Thoracic aorta (tissue), 2 donors: ENCODE measurements around the gene TAAR9. TPM values are rescaled to one million over a fixed set of nuclear protein-coding genes. Genes with fewer than 3 reads are reported as not detected.

Experiments
- ATAC-seq: fragments of 150-250 bp; one replicate; pipeline ENCODE4 v1.8.0; 2017; ENCODE audit warnings: low read depth; ENCODE audit not compliant: insufficient number of reproducible peaks, low FRiP score
- DNase-seq: peaks from one replicate; pipeline ENCODE4 v3.0.0-alpha.2; 2020; ENCODE audit warnings: low spot score
- H3K27ac ChIP-seq, 2 donors: fragments of 200-600 bp; sonication (generic); 1 replicate in 1 of 2; 2 replicates in 1 of 2; pipeline ENCODE4 v1.5.1; 2016; ENCODE audit warnings: mild to moderate bottlenecking in 2 of 2, moderate library complexity in 2 of 2
- H3K27me3 ChIP-seq: fragments of 200-600 bp; sonication (generic); replicated peaks from 2 replicates; pipeline ENCODE4 v1.6.0; 2016; ENCODE audit warnings: mild to moderate bottlenecking; ENCODE audit not compliant: insufficient read depth
- H3K36me3 ChIP-seq: fragments of 200-600 bp; sonication (generic); one replicate; pipeline ENCODE4 v1.5.1; 2016
- H3K4me1 ChIP-seq, 2 donors: fragments of 200-600 bp; sonication (generic); 1 replicate in 1 of 2; 2 replicates in 1 of 2; pipeline versions ENCODE4 v1.5.1 to v1.6.0; 2016; ENCODE audit warnings: low read depth in 2 of 2, mild to moderate bottlenecking in 1 of 2; ENCODE audit not compliant: control insufficient read depth in 1 of 2
- H3K4me3 ChIP-seq: fragments of 200-600 bp; sonication (generic); 2 replicates; pipeline ENCODE4 v1.5.1; 2016; ENCODE audit warnings: mild to moderate bottlenecking
- H3K9me3 ChIP-seq: fragments of 200-600 bp; sonication (generic); 2 replicates; pipeline ENCODE4 v1.5.1; 2016
- CTCF ChIP-seq: fragments of 200-600 bp; sonication (generic); IDR thresholded peaks from one replicate; pipeline ENCODE4 v1.5.1; 2019; ENCODE audit warnings: antibody characterized with exemption
- total RNA-seq, 2 donors: library from RNA; depleted of rRNA; stranded (reverse); fragments of >200 nt; gene quantifications; one replicate each; pipeline versions ENCODE4 v1.1.0 to v1.2.3, GENCODE V29; 2016

TAAR9 gene
- total RNA-seq, 2 donors from 2014 or later, result not detected

GRCh38 chr6:132491881-132492280 lies 46.2 kb upstream of the TAAR9 start:
- DNase-seq, result no peak
- H3K9me3 ChIP-seq, result no peaks in the 10 kb centered on the region
- H3K27me3 ChIP-seq, result no peaks in the 10 kb centered on the region
- H3K4me1 ChIP-seq, result peaks cover 46 to 58% of the 10 kb centered on the region in 2 donors
- H3K4me3 ChIP-seq, result no peak overlapping the region
- TF ChIP-seq CTCF, result no peak
- H3K36me3 ChIP-seq, result no peaks in the 10 kb centered on the region
- peak overlapping the region; percentile 45 to 64 for H3K27ac ChIP-seq
- ATAC-seq, result peak; percentile 26

- Histone ChIP-seq H3K36me3 (no peaks in the 10 kb centered on the region), H3K27me3 (no peaks in the 10 kb centered on the region), H3K4me3 (no peak overlapping the region), H3K9me3 (no peaks in the 10 kb centered on the region), H3K4me1 (peaks cover 42 to 55% of the 10 kb centered on the region in 2 donors), H3K27ac (no peak overlapping the region)
- ATAC-seq (no peak), DNase-seq (no peak)
- TF ChIP-seq CTCF, result no peak
Observed at GRCh38 chr6:132494954-132495353, 43.1 kb upstream of the TAAR9 start.

- Histone ChIP-seq H3K27ac (no peak overlapping the region), H3K27me3 (no peaks in the 10 kb centered on the region), H3K36me3 (no peaks in the 10 kb centered on the region), H3K9me3 (no peaks in the 10 kb centered on the region), H3K4me3 (no peak overlapping the region), H3K4me1 (peaks cover 36 to 55% of the 10 kb centered on the region in 2 donors)
- ATAC-seq (no peak), DNase-seq (no peak)
- no peak for TF ChIP-seq CTCF
Observed at GRCh38 chr6:132495604-132496079, 42.4 kb upstream of the TAAR9 start.

GRCh38 chr6:132496519-132497180 lies 41.4 kb upstream of the TAAR9 start:
- H3K27me3 ChIP-seq, result no peaks in the 10 kb centered on the region
- H3K9me3 ChIP-seq, result no peaks in the 10 kb centered on the region
- no peak for TF ChIP-seq CTCF
- no peak overlapping the region for H3K27ac ChIP-seq
- DNase-seq (no peak), ATAC-seq (no peak)
- H3K36me3 ChIP-seq, result peaks cover 2% of the 10 kb centered on the region
- H3K4me1 ChIP-seq, result peaks cover 27 to 45% of the 10 kb centered on the region in 2 donors
- no peak overlapping the region for H3K4me3 ChIP-seq

GRCh38 chr6:132498638-132499037 lies 39.4 kb upstream of the TAAR9 start:
- no peak overlapping the region for H3K4me3 ChIP-seq
- no peak overlapping the region for H3K27ac ChIP-seq
- TF ChIP-seq CTCF, result no peak
- peaks cover 14% of the 10 kb centered on the region for H3K36me3 ChIP-seq
- H3K9me3 ChIP-seq, result no peaks in the 10 kb centered on the region
- ATAC-seq (no peak), DNase-seq (no peak)
- H3K4me1 ChIP-seq, result peaks cover 18 to 37% of the 10 kb centered on the region in 2 donors
- no peaks in the 10 kb centered on the region for H3K27me3 ChIP-seq
